Activated CD8-positive, alpha-beta memory T cell treated with anti-CD3 and anti-CD28 coated beads, Interleukin-2, amount 50 U/mL, for 1 hour (primary cell): ENCODE results near the gene PRR20G.
"Not testable (repeated sequence)": the region's sequence is repeated elsewhere in the genome, so short reads cannot be mapped to it uniquely, and the experiment has no call there.

Source experiments
- DNase-seq: peaks from one replicate; pipeline ENCODE4 v3.0.0-alpha.2; 2020; ENCODE audit errors: extremely low read depth

Gene PRR20G

DNA sequence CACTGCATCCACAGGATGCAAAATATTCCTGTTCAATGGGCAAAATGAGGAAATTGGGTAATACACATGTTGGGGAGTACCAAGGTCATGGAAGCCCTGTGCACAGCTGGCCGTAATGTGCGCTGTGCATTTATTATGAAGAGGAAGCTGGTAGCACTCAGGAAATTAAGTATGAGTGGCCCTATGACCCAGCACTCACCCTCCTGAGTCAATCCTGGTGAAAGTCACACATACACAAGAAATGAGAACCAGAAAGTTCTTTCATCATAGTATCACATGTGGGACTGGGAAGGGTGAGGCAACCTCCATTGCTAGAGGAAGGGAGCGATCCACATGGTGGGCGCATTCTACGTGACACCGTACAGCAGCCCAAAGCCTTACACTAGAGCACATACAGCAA lies 11.4 kb upstream of the PRR20G start:
- DNase-seq, result no peak

DNA sequence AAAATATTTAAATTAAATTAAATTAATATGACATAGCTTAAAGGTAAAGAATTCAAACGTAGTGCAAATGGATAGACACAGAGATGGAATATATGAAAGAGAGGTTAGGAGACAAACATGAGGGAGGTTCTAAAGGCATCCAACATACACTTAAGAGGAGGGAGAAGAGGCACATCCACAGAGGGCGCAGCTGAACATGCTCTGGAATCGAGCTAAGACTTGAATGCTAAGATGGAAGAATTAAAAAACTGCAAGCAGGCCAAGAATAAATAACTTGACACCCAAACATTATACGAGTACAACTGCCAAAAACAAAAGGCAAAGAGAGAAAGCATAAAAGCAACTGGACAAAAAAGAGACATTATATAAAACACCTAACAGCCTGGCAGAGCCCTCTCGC lies 9.1 kb upstream of the PRR20G start:
- no peak for DNase-seq

DNA sequence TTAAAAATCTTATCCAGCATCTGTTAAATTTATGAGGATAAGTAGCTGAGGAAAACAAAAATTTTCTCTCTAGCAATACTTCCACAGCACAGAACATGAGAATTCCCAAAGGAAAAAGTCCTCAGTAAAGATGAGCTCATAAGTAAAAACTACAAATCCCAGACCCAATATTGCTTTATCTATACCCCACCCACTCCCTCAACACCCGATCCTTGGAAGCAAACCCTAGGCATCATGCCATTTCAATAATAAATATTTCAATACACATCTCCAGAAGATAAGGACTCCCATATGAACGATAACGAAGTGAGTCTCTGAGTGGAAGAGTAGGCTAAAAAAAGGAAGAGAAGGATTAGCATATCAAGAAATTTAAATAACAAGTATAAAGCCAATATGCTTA lies 8.3 kb upstream of the PRR20G start:
- no peak for DNase-seq

DNA sequence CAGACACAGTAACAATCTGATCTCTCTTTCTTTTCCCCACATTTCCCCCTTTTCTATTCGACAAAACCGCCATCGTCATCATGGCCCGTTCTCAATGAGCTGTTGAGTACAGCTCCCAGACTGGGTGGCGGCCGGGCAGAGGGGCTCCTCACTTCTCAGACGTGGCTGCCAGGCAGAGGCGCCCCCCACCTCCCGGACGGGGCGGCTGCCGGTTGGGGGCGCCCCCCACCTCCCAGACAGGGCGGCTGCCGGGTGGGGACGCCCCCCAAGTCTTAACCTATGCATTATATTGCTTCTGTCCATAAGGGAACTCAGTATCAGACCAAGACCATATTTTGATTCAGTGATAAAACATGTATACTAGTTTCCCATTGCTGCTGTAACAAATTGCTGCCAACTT lies 5.8 kb upstream of the PRR20G start:
- not testable (repeated sequence) for DNase-seq

DNA sequence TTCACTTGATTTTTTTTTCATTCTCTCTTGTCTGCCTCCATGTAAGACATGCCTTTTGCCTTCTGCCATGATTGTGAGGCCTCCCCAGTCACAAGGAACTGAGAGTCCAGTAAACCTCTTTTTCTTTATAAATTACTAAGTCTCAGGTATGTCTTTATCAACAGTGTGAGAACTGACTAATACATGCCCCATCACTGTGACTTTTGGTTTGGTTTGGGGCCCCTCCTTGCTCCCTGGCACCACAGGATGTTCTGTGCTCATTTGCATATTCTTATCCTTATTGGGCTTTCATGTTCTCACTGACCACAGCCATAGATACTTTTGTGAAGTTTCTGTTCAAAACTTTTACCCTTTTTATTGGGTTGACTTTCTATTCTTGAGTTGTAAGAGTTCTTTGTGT lies 3.8 kb upstream of the PRR20G start:
- DNase-seq, result no peak

DNA sequence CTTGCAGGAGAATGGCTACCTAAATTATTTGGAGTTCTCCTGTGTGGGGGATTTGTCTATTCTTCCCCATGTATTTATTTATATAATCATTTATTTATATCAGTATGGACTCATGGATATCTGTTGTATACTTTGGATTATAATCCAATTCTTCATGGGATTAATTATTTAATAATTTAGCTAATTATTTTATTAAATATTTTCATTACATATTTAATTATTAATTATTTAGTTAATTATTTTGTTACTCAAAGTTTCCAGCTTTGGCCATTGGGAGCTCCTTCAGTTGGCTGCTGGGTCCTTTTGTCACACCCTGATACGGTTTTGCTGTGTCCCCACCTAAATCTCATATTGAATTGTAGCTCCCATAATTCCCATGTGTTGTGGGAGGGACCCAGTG lies 3.3 kb upstream of the PRR20G start:
- no peak for DNase-seq

DNA sequence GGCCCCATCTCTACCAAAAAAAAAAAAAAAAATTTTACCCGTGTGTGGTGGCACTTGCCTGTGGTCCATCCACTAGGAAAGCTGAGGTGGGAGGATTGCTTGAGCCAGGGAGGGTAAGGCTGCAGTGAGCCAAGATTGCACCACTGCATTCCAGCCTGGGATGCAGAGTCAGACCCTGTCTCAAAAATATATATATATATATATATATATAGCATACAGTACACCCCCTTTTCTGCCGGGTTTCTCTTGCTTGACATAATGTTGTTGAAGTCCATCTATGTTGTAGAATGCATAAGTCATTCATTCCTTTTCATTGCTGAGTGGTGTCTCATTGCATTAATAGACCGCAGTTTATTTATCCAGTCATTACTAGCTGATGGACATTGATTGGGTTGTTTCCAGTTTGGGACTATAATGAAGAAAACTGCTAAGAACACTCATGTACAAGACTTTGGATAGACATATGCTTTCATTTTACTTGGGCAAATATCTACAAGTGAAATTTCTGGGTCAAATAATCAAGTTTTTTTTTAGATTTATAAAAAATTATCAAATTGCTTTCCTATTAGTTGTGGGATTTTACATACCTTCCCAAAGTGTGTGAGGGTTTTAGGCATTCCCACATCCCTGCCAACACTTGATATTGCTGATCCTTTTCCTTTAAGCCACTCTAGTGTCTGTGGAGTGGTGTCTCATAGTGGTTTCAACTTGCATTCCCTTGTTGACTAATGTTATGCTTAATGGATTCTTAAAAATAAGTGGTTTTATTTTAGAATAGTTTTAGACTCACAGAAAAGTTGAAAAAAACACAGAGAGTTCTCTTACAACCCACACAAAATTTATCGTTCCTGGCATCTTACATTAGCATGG lies 2.1 kb upstream of the PRR20G start:
- DNase-seq, result no peak

DNA sequence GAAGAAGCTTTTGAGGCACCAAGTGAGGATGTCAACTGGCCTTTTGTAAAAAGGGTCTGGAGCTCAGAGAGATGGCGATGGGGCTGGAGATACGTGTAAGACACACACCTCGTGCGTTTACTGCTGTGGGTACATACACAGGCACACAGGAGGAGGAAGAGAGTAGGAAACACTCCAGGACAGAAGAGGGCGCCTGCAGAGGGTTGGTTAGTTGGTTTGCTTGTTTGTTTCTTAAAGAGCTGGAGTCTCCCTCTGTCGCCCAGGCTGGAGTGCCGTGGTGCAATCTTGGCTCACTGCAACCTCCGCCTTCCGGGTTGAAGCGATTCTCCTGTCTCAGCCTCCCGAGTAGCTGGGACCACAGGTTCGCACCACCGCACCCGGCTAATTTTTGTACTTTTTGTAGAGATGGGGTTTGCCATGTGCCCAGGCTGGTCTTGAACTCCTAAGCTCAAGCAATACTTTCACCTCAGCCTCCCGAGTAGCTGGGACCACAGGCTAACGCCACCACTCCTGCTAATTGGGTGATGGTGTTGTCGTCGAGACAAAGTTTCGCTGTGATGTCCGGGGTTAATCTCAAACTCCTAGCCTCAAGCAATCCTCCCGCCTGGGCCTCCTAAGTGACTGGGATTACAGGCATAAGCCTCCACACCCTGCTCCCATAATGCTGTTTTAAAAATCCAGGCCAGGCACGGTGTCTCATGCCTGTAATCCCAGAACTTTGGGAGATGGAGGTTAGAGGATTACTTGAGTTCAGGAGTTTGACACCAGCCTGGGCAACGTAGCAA lies 1.3 kb upstream of the PRR20G start:
- DNase-seq, result no peak

DNA sequence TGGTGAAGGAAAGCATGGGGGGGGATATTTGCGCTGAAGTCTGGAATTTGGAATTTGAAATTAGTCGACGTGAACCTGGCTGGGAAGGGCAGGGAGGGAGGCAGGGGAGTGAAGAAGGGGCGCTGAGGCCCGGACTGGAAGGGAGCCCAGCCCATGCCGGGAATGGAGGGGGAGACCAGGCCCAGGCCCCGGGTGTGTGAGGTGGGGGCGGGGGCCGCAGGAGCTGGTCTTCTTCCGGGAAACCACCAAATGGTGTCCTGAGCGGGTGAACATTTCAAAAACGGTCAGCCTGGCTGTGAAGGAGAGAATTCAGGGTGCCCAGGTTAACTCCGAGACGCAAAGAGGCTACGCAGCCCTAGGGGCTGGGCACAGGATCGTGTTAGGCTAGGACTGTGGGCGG lies 497 bp upstream of the PRR20G start:
- DNase-seq, result no peak

DNA sequence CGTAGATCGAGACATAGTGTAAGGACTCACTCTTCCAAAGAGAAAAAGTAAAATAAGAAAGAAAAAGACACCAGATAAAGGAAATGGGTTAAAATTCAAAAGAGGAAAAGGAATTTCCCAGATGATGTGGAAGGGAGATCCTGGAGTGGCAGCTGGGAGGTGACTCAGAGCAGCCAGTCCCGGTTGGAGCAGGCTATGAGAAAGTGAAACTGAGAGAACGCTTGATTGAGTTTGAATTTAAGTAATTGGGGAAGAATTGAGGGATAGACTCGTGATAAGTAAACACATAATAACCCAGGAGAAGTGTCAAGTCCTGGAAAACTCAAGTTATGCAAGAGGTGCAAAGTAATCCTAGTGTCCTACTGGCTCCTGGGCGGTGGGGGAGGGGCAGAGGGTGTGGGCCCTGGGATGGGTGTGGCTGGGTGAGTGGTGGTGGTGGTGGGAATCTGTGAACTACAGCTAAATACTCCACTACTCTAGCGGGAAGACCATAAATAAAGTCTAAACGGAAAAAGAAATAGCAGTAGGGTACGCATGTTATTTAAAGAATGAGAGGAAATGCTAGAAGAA lies 1.2 kb downstream of the PRR20G start:
- DNase-seq, result no peak

DNA sequence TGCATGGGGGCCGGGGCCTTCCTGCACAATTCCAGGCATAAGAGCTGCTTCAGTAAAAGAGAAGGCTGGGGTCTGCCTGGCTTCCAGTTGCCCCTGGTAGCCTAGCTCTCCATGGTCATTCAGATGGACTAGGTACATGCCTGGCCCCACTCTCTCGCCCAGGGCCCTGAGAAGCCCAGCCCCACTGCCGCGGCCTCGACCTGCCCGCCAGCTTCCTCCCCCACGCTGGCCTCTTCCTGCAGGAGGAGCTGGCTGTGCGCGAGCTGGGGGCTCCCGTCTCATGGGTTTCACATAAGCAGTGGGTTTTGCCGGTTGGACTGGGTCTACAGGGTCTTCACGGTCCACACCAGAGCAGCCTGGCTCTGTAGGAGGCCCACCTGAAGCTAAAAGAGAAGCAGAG lies 3.6 kb downstream of the PRR20G start:
- DNase-seq, result no peak

DNA sequence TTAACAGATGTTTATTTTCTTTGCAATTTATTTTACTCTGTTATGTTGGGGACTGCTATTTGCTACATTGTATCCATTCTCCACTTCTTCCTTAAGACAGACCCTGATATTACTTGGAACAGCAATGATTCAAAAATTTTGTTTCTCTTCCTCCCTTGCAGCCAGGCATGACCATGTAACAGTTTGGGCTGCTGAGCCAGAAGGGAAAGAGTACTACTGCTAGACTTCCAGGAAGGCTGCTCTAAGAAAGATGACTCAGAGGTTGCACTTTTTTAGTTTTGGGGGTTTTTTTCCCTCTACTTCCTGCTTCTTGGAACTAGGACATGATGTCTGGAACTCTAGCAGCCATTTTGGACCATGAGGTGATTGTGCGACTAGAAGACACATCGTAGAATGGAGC lies 10.3 kb downstream of the PRR20G start:
- DNase-seq, result no peak

DNA sequence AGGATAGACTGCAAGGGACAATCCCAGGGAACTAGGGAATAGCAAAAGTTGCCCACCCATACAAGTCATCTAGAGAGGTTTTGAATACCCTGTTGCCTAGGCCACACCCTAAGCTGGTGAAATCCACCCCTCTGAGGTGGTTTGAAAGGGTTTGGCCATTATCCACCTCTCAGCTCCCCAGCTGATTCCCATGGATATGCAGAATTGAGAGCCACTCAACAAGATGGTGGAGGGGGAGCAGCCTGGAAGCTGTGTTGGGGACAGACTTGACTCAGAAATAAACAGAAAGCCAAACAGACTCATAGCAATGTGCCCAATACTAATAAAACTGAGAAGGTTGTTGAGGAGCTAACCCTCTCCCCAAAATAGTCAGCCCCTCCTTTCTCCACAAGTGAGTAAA lies 10.9 kb downstream of the PRR20G start:
- no peak for DNase-seq

DNA sequence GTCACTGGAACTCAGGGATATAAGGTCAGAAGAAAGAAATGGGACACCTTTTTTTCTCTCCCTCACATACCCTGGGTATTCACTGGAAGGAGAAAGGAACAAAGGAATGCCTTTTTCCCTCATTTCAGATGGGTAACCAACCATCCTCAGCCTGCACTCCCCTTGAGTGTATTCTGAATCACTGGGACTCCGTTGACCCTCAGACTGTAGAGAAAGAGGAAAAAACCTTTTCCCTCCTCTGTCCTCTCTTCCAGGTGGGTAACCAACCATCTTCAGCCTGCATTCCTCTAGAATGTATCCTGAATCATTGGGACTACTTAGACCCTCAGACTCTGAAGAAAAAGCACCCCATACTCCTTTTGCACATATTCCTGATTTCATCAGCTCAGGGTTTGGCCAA lies 11.4 kb downstream of the PRR20G start:
- no peak for DNase-seq

DNA sequence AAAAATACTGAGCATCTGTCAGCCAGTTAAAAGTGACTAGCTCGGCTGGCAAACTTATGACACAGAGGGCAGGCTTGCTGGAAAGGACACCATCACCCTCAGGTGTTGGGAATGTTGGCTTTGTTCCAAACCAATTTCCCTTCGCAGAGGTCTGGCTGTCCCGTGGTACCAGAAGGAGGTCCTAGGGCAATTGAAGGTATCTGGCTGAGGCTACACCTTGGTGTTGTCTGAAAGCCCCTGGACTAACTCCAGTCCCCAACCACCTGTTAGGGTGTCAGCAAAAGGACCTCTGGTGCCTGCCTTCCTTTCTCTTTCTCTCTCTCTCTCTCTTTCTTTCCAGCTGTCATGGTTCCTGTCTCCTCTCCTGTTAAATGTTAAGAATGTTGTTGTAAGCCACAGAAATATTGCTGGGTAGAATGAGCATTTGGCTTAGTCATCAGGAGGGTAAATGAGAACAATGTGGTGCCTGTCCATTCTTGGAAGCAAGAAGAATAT lies 12.5 kb downstream of the PRR20G start:
- no peak for DNase-seq

DNA sequence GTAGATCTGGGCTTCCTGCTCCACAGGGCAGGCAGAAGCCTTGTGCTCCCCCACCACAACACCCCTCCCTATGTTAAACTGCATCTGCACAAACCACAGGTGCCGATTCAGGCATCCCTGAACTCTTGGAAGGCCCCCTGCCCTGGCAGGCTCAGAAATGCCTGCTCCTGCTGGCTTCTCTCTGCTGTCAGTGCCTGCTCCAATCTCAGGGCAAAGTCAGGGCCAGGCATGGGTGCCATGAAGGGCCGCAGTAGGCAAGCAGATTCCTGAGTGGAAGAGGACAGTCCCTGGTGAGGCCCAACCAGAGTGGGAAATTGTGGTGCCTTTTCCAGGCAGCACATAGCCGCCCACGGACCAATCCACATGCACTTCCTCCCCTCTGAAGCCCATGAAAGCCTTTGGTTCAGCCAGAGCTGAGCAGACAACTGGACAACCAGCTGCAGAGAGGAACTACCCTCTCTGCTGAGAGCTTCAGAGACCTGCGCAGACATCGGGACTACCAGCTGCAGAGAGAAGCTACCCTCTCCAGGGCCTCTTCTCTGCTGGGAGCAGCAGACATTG lies 13.6 kb downstream of the PRR20G start:
- DNase-seq, result no peak

DNA sequence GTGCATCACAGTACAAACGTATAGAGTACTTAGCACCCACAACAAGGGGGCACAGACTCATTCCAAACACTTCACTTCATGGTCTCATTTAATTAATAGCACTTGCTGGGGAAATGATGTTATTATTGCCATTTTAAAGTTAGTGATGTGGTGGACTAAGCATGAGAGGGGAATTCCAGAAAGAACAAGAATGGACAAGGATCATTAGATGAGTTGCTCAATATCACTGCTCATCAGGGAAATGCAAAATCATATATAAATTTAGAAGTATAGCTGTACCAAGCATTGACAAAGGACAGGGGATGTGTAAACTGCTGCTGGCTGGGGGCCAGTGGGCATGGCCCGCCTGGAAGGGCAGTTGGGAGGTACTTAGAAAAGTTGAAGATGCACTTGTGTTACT lies 14.6 kb downstream of the PRR20G start:
- DNase-seq, result no peak

DNA sequence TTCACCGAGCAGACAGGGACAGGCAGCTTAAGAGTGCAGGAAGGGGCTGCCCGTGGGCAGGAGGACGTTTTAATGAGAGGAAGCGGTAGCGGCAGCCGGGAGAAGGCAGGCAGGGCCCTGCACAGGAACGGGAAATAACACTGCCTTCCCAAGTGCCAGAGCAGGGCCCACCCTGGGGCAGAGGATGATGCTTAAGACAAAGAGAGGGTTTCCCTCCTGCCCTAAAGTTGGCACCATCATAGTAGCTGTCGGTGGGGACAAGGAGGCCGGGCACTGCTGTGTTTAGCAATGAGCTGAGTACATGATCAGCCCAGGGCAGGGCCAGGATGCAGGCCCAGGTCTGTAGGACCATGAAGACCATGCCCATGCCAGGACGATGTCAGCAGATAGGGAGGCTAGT lies 21.7 kb downstream of the PRR20G start:
- DNase-seq, result no peak

DNA sequence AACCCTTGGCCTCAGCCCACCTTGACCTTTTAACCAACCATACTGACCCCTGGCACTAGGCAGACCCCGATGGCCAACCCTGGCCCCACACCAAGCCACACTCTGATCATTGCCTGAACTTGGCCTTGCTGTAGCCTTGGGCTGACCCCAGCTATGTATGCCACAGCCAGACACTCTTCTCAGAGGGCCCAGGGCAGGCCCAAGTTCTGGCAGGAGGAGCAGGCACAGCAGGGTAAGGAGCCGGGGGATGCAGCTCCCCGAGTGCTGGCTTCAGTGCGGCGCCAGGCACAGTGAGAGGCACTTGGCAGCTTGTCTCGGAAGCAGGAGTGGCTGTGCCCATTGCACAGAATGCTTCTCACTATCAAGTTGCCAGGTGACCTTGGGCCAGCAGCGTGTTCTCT lies 22.3 kb downstream of the PRR20G start:
- no peak for DNase-seq

DNA sequence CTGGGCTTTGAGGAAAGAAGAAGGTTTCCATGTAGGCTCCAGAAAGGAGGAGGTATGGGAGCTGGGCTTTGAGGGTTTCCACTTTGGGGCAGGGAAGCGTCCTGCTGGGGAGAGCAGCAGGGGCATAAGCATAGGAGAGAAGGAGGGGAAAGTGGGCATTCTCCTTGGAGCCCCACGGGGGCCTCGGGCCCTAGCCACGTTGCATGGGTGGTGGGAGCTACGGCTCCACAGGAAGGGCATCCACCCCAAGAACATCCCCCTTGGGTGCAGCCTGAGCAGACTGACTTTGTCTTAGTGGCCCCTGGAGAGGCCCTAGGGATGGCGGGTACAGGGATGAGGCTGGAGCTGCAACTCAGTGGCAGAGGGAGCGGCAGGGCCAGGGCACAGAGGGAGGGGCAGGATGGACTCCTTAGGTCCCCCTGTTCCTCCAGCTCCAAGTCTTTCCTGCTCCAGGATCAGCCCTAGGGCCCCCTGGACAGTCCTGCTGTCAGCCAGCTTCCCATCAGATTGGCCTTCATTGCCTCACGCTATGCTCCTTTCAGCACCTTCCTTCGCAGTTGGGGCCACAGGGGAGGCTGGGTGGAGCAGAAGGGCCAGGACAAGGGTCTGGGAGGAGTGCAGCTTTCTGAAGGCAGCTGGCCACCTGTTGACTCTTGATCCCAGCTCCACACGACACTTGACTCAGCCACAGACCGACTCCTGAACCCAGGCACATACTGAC lies 22.9 kb downstream of the PRR20G start:
- no peak for DNase-seq

DNA sequence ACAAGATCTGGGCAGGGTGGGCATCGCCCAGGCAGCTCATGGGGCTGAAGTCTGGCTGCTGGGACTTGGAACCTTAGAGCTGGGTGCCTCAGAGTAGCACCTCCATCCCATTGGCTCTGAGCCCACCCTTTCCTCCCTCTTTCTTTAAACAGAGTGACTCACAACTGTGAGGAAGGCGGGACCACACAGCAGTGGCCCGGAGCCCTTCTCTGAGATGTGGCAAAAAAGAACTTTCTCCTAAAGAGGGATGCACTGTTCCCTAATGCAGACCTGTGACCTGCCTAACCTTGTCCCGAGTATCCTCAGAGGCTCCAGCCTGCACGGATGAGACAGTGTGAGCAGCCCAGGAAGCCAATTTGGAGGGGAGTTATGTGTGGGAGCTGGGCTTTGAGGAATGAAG lies 23.6 kb downstream of the PRR20G start:
- DNase-seq, result no peak
